ENCODE measurements around the gene SYTL5. TPM values are rescaled to one million over a fixed set of nuclear protein-coding genes. Genes with fewer than 3 reads are reported as not detected.

SYTL5 gene
- total RNA-seq, 1 experiment from 2014 or later, result 0.04 TPM

DNA sequence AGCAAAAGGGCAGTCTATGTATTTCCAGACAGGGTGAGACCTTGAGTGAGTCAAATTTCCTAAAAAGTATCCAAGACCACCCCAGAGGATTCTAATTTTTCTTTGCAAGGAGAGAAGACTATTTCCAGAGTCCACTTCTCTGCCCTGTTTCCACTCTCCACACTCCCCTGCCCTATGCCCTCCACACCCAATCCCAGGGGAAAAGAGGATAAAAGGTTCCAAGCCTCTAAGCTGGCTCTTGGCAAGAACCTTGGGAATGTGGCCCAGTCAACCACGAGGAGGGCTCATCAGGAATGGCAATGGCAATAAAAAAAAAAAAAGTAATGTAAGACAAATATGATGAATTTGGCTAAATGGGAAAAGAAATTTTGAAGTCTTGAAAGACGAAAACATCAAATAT, 148.5 kb downstream of the SYTL5 start:
- Histone ChIP-seq H3K9me2 (replicated peaks; ENCODE audit: low read length) (no peaks in the 10 kb centered on the region), H3K27me3 (ENCODE audit: low read length) (no peaks in the 10 kb centered on the region), H3K27ac (ENCODE audit: low read length) (no peak overlapping the region), H3K9me3 (ENCODE audit: low read length) (no peaks in the 10 kb centered on the region), H3F3A (ENCODE audit: low read length, unreplicated experiment) (no peaks in the 10 kb centered on the region), H3K9ac (ENCODE audit: low read length) (no peak overlapping the region), H3K4me2 (ENCODE audit: low read length) (no peak overlapping the region), H3K4me1 (ENCODE audit: insufficient read depth, low read length) (no peaks in the 10 kb centered on the region), H4K20me1 (ENCODE audit: low read length) (no peaks in the 10 kb centered on the region), H3K79me2 (ENCODE audit: low read length) (no peaks in the 10 kb centered on the region), H3K4me3 (ENCODE audit: low read length) (no peak overlapping the region), H2AFZ (ENCODE audit: low read length) (no peak overlapping the region), H3K36me3 (ENCODE audit: low read depth, low read length) (no peaks in the 10 kb centered on the region)
- ATAC-seq (no peak), DNase-seq (no peak)
- POLR2A ChIA-PET (ENCODE audit: unreplicated experiment), result no interaction called here
- TF ChIP-seq EZH2phosphoT487 (IDR thresholded peaks at IDR 0.05; ENCODE audit: borderline replicate concordance, low read length) (no peak), EZH2 (IDR thresholded peaks at IDR 0.05; ENCODE audit: low read length, unreplicated experiment) (no peak)
- TF ChIP-seq, protein P1, sequence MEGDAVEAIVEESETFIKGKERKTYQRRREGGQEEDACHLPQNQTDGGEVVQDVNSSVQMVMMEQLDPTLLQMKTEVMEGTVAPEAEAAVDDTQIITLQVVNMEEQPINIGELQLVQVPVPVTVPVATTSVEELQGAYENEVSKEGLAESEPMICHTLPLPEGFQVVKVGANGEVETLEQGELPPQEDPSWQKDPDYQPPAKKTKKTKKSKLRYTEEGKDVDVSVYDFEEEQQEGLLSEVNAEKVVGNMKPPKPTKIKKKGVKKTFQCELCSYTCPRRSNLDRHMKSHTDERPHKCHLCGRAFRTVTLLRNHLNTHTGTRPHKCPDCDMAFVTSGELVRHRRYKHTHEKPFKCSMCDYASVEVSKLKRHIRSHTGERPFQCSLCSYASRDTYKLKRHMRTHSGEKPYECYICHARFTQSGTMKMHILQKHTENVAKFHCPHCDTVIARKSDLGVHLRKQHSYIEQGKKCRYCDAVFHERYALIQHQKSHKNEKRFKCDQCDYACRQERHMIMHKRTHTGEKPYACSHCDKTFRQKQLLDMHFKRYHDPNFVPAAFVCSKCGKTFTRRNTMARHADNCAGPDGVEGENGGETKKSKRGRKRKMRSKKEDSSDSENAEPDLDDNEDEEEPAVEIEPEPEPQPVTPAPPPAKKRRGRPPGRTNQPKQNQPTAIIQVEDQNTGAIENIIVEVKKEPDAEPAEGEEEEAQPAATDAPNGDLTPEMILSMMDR (conservative IDR thresholded peaks at IDR 0.05; ENCODE audit: low read depth, low read length), result no peak
- intact Hi-C loops (cut with micrococcal nuclease), result no loop called here
- CTCF ChIA-PET, result no interaction called here
- no TSS peak for BruUV-seq (replicated peaks)

GRCh38 chrX:38156838-38157237, 150.5 kb downstream of the SYTL5 start:
- POLR2A ChIA-PET (ENCODE audit: unreplicated experiment), result no interaction called here
- ATAC-seq (no peak), DNase-seq (no peak)
- H3K79me2 ChIP-seq (ENCODE audit: low read length), result no peaks in the 10 kb centered on the region
- no peaks in the 10 kb centered on the region for H3K27me3 ChIP-seq (ENCODE audit: low read length)
- H3K9ac ChIP-seq (ENCODE audit: low read length), result no peak overlapping the region
- H3K27ac ChIP-seq (ENCODE audit: low read length), result no peak overlapping the region
- H3K4me3 ChIP-seq (ENCODE audit: low read length), result no peak overlapping the region
- no peaks in the 10 kb centered on the region for H3F3A ChIP-seq (ENCODE audit: low read length, unreplicated experiment)
- CTCF ChIA-PET, result no interaction called here
- no peak overlapping the region for H3K4me2 ChIP-seq (ENCODE audit: low read length)
- H4K20me1 ChIP-seq (ENCODE audit: low read length), result no peaks in the 10 kb centered on the region
- TF ChIP-seq EZH2phosphoT487 (IDR thresholded peaks at IDR 0.05; ENCODE audit: borderline replicate concordance, low read length), result no peak
- TF ChIP-seq, protein P1 (conservative IDR thresholded peaks at IDR 0.05; ENCODE audit: low read depth, low read length), result no peak
- no peak for TF ChIP-seq EZH2 (IDR thresholded peaks at IDR 0.05; ENCODE audit: low read length, unreplicated experiment)
- H3K36me3 ChIP-seq (ENCODE audit: low read depth, low read length), result no peaks in the 10 kb centered on the region
- no peaks in the 10 kb centered on the region for H3K9me3 ChIP-seq (ENCODE audit: low read length)
- H3K4me1 ChIP-seq (ENCODE audit: insufficient read depth, low read length), result no peaks in the 10 kb centered on the region
- no TSS peak for BruUV-seq (replicated peaks)
- no peaks in the 10 kb centered on the region for H3K9me2 ChIP-seq (replicated peaks; ENCODE audit: low read length)
- no peak overlapping the region for H2AFZ ChIP-seq (ENCODE audit: low read length)
- intact Hi-C loops (cut with micrococcal nuclease), result no loop called here

- POLR2A ChIA-PET (ENCODE audit: unreplicated experiment), result interaction anchor here (0.6 kb wide), 1 partner anchor 360 kb away, joined by 10 read pairs; no protein-coding TSS in a partner anchor
- no peaks in the 10 kb centered on the region for H4K20me1 ChIP-seq (ENCODE audit: low read length)
- no peaks in the 10 kb centered on the region for H3K27me3 ChIP-seq (ENCODE audit: low read length)
- H3K4me1 ChIP-seq (ENCODE audit: insufficient read depth, low read length), result no peaks in the 10 kb centered on the region
- no peaks in the 10 kb centered on the region for H3K79me2 ChIP-seq (ENCODE audit: low read length)
- H3F3A ChIP-seq (ENCODE audit: low read length, unreplicated experiment), result no peaks in the 10 kb centered on the region
- no peaks in the 10 kb centered on the region for H3K36me3 ChIP-seq (ENCODE audit: low read depth, low read length)
- TF ChIP-seq EZH2phosphoT487 (IDR thresholded peaks at IDR 0.05; ENCODE audit: borderline replicate concordance, low read length) (no peak), EZH2 (IDR thresholded peaks at IDR 0.05; ENCODE audit: low read length, unreplicated experiment) (no peak)
- TF ChIP-seq, protein P1 (conservative IDR thresholded peaks at IDR 0.05; ENCODE audit: low read depth, low read length), result no peak
- no peaks in the 10 kb centered on the region for H3K9me3 ChIP-seq (ENCODE audit: low read length)
- CTCF ChIA-PET, result interaction anchor here (1.0 kb wide), 1 partner anchor 237 kb away, joined by 4 read pairs; no protein-coding TSS in a partner anchor
- H3K4me3 ChIP-seq (ENCODE audit: low read length), result no peak overlapping the region
- H2AFZ ChIP-seq (ENCODE audit: low read length), result no peak overlapping the region
- DNase-seq, result no peak
- BruUV-seq (replicated peaks), result no TSS peak
- no peaks in the 10 kb centered on the region for H3K9me2 ChIP-seq (replicated peaks; ENCODE audit: low read length)
- no peak overlapping the region for H3K4me2 ChIP-seq (ENCODE audit: low read length)
- intact Hi-C loops (cut with micrococcal nuclease), result no loop called here
- no peak for ATAC-seq
- no peak overlapping the region for H3K27ac ChIP-seq (ENCODE audit: low read length)
- H3K9ac ChIP-seq (ENCODE audit: low read length), result no peak overlapping the region
Measured at GRCh38 chrX:38163193-38163592, 156.8 kb downstream of the SYTL5 start.
